ENCODE results near the gene KRT3. TPM values are rescaled to one million over a fixed set of nuclear protein-coding genes. Genes with fewer than 3 reads are reported as not detected.

KRT3 gene
- total RNA-seq, 1 experiment from 2014 or later: not detected

- DNase-seq (ENCODE audit: low spot score): no peak
- no peak overlapping the region for H3K4me3 Mint-ChIP-seq
- H3K27me3 Mint-ChIP-seq (ENCODE audit: low read depth): peaks cover 15% of the 10 kb centered on the region
These were observed 30.2 kb downstream of the KRT3 start for GRCh38 chr12:52765702-52766101.

GRCh38 chr12:52763991-52764390 lies 31.9 kb downstream of the KRT3 start:
- no peaks in the 10 kb centered on the region; the same call in none of the 2 replicates for H3K9me3 Mint-ChIP-seq
- ChIA-PET POLR2A (no interaction called here), CTCF (no interaction called here)
- no peak for ATAC-seq
- TF ChIP-seq HMGXB4 (CRISPR knock-in tag; IDR thresholded peaks at IDR 0.05): no peak
- no peak for TF ChIP-seq ELF4 (CRISPR knock-in tag; IDR thresholded peaks at IDR 0.05; ENCODE audit: low read depth)
- TF ChIP-seq ZBTB43 (CRISPR knock-in tag; IDR thresholded peaks at IDR 0.05): no peak
- no peak for TF ChIP-seq SMAD3 (CRISPR knock-in tag; IDR thresholded peaks at IDR 0.05; ENCODE audit: borderline replicate concordance)
- TF ChIP-seq E2F4 (CRISPR knock-in tag; IDR thresholded peaks at IDR 0.05; ENCODE audit: borderline replicate concordance, low read depth): no peak
- no peak for TF ChIP-seq NR3C1 (CRISPR knock-in tag; conservative IDR thresholded peaks at IDR 0.05; ENCODE audit: low read depth)
- TF ChIP-seq RORB (CRISPR knock-in tag; IDR thresholded peaks at IDR 0.05): no peak
- TF ChIP-seq ATF6 (CRISPR knock-in tag; IDR thresholded peaks at IDR 0.05): no peak
- no peak for TF ChIP-seq MYBL2 (CRISPR knock-in tag; IDR thresholded peaks at IDR 0.05)
- no peak for TF ChIP-seq ZNF423 (CRISPR knock-in tag; IDR thresholded peaks at IDR 0.05)
- no peak for DNase-seq (ENCODE audit: low spot score)
- H3K4me1 Mint-ChIP-seq: no peaks in the 10 kb centered on the region
- H3K27ac Mint-ChIP-seq: no peak overlapping the region
- H3K27me3 Mint-ChIP-seq (ENCODE audit: low read depth): peaks cover 18% of the 10 kb centered on the region
- H3K4me3 Mint-ChIP-seq: no peak overlapping the region
- peaks cover 18% of the 10 kb centered on the region for H3K36me3 Mint-ChIP-seq

More at GRCh38 chr12:52765702-52766101, 30.2 kb downstream of the KRT3 start:
- no peak overlapping the region for H3K27ac Mint-ChIP-seq
- TF ChIP-seq CDX4 (CRISPR knock-in tag; IDR thresholded peaks at IDR 0.05; ENCODE audit: borderline replicate concordance) (no peak), ELF4 (CRISPR knock-in tag; IDR thresholded peaks at IDR 0.05; ENCODE audit: low read depth) (no peak), FOXP1 (CRISPR knock-in tag; IDR thresholded peaks at IDR 0.05; ENCODE audit: borderline replicate concordance) (no peak), ZSCAN18 (CRISPR knock-in tag; IDR thresholded peaks at IDR 0.05) (no peak), ZNF281 (CRISPR knock-in tag; IDR thresholded peaks at IDR 0.05) (no peak)
- ChIA-PET CTCF (no interaction called here), POLR2A (no interaction called here)
- no peak for ATAC-seq
- H3K36me3 Mint-ChIP-seq: peaks cover 12% of the 10 kb centered on the region
- no peaks in the 10 kb centered on the region for H3K4me1 Mint-ChIP-seq
- H3K9me3 Mint-ChIP-seq: peaks cover under 1% of the 10 kb centered on the region

All from WTC11 (cell line).